Heart left ventricle (tissue), 16 donors: Measurements from ENCODE around the gene RALGAPA2. TPM values are rescaled to one million over a fixed set of nuclear protein-coding genes. Genes with fewer than 3 reads are reported as not detected.
"Not testable (repeated sequence)": the region's sequence is repeated elsewhere in the genome, so short reads cannot be mapped to it uniquely, and the experiment has no call there.

ENCODE experiments used
- ATAC-seq, 4 donors: fragments of 200-7000 bp; cut with Tn5 transposase; one replicate each; pipeline ENCODE4 v1.9.1; 2020 to 2022; ENCODE audit warnings: moderate library complexity in 4 of 4, mild to moderate bottlenecking in 3 of 4, moderate number of reproducible peaks in 1 of 4
- DNase-seq, 5 donors: peaks; one replicate each; pipeline ENCODE4 v3.0.0-alpha.2; 2020
- H3K27ac ChIP-seq, 12 donors: fragments of 200-600 bp; sonication (generic) in 4 of 12; one replicate each; pipeline versions ENCODE4 v1.5.0 to v1.8.0; 2016 to 2022; ENCODE audit warnings: mild to moderate bottlenecking in 2 of 12
- H3K27me3 ChIP-seq, 9 donors: fragments of 200-600 bp; sonication (generic) in 2 of 9; one replicate each; pipeline versions ENCODE4 v1.5.1 to v1.8.0; 2016 to 2022; ENCODE audit warnings: mild to moderate bottlenecking in 3 of 9
- H3K36me3 ChIP-seq, 9 donors: fragments of 200-600 bp; sonication (generic) in 2 of 9; one replicate each; pipeline versions ENCODE4 v1.5.0 to v1.8.0; 2018 to 2022; ENCODE audit warnings: mild to moderate bottlenecking in 2 of 9
- H3K4me1 ChIP-seq, 12 donors: fragments of 200-600 bp; sonication (generic) in 4 of 12; one replicate each; pipeline versions ENCODE4 v1.5.0 to v1.8.0; 2016 to 2022; ENCODE audit warnings: mild to moderate bottlenecking in 3 of 12
- H3K4me3 ChIP-seq, 12 donors: fragments of 200-600 bp; sonication (generic) in 4 of 12; one replicate each; pipeline versions ENCODE4 v1.5.0 to v1.8.0; 2017 to 2022; ENCODE audit warnings: mild to moderate bottlenecking in 9 of 12, moderate library complexity in 4 of 12
- H3K9me3 ChIP-seq, 12 donors: fragments of 200-600 bp; sonication (generic) in 4 of 12; one replicate each; pipeline versions ENCODE4 v1.5.0 to v1.8.0; 2016 to 2022; ENCODE audit warnings: mild to moderate bottlenecking in 1 of 12
- POLR2A ChIP-seq, 2 donors: fragments of 450-650 bp; IDR thresholded peaks; one replicate each; pipeline ENCODE4 v1.6.1; 2017; ENCODE audit warnings: antibody characterized with exemption in 2 of 2, mild to moderate bottlenecking in 2 of 2, moderate library complexity in 2 of 2
- WGBS, 4 donors: extraction: QIAGEN DNeasy Blood & Tissue Kit in 2 of 4; methylation state at CpG; one replicate each; pipeline versions ENCODE4 v1.1.5 to v1.1.7; 2013 to 2018; 5-methylcytosine and 5-hydroxymethylcytosine counted together
- intact Hi-C, 10 donors: fragments of 100-400 bp; cut with DNase I; formaldehyde crosslinking; loops; one replicate each; pipeline versions ENCODE4 v1.11.1 to v1.14.2; 2022
- polyA plus RNA-seq, 2 donors: library from polyadenylated mRNA; stranded (reverse); fragments of 200-250 nt; gene quantifications; one replicate each; pipeline ENCODE4 v1.2.3, GENCODE V29; 2013
- total RNA-seq, 9 donors: library from RNA; depleted of rRNA in 2 of 9; stranded (reverse); fragments of >200 nt in 2 of 9; fragmentation: NEBNext Ultra II Directional in 3 of 9; extraction: Animal tissue kit (Norgen Biotek cat#: 25700) in 3 of 9; gene quantifications; one replicate each; pipeline versions ENCODE4 v1.1.0 to v1.2.4, GENCODE V29; 2016 to 2023
- TF ChIP-seq, protein P1 (sequence below), 12 donors: fragments of 200-600 bp; sonication (generic) in 4 of 12; IDR thresholded peaks; one replicate each; pipeline versions ENCODE4 v1.5.0 to v1.8.0; 2018 to 2022; ENCODE audit warnings: antibody characterized with exemption in 12 of 12, mild to moderate bottlenecking in 5 of 12
- donor health status: ischemic (EF 13 %, LVEDD 7.1; RV severe dilation, severe dysfunction).
- donor health status: healthy with polysubstance abuse.
- donor health status: DM: no; HTN: yes; CAD: no.
- donor health status: DM: no; HTN: no; CAD: no.
- donor health status: ischemic (EF 25% LVEDD 6.9; RV normal size, moderate dysfunction).
- donor health status: ischemic (EF 25% LVEDD 5.7; RV mildly dilated, moderate dysfunction).
- donor health status: healthy.
- donor health status: DM: yes; HTN: yes; CAD: no.
- donor health status: ischemic (EF 35%, LVEDD 5.7; RV mildly dilated, moderate dysfunction).
- donor health status: nonischemic (EF 11% LVEDD 7.7; RV severe dilation, severe dysfunction).
- donor health status: DM: yes; HTN: yes; CAD: no.
- donor health status: PGD.
- donor health status: ischemic (EF 29% LVEDD 5.4; RV normal size, mild dysfunction).
- donor health status: nonischemic (EF 23%, LVEDD 6.1; RV moderate dilation, normal function).

The RALGAPA2 gene
- total and polyA plus RNA-seq, 11 donors = 5.6 to 33.8 (median 21.4) TPM

DNA sequence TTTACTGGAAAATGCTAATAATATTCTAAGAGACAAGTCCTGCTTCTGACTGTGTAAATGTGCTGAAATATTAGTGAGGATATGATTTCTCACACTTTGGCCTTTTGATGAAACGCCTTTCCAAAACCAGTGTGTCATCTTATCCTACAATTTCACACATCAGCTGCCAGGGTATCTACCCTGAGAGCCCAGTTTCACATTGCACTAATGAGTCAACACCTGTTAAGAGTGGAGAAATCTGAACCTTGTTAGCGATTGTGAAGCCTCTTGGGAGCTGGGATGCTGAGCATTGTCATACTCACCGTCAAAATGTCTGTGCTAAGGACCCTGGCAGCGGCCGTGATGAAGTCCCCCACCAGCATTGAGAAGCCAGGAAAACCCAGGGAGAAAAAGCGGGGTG lies 166.0 kb downstream of the RALGAPA2 start:
- Histone ChIP-seq H3K4me1 (no peaks in the 10 kb centered on the region), H3K9me3 (no peaks in the 10 kb centered on the region), H3K27me3 (no peaks in the 10 kb centered on the region), H3K36me3 (peaks cover 0 to 41% (median 23%) of the 10 kb centered on the region in 9 donors), H3K4me3 (no peak overlapping the region), H3K27ac (no peak overlapping the region)
- intact Hi-C loops = no loop called here
- 77 to 78% (median 77%) methylated on average over 6 of the region's 6 CpGs for WGBS, 4 donors
- TF ChIP-seq, protein P1, sequence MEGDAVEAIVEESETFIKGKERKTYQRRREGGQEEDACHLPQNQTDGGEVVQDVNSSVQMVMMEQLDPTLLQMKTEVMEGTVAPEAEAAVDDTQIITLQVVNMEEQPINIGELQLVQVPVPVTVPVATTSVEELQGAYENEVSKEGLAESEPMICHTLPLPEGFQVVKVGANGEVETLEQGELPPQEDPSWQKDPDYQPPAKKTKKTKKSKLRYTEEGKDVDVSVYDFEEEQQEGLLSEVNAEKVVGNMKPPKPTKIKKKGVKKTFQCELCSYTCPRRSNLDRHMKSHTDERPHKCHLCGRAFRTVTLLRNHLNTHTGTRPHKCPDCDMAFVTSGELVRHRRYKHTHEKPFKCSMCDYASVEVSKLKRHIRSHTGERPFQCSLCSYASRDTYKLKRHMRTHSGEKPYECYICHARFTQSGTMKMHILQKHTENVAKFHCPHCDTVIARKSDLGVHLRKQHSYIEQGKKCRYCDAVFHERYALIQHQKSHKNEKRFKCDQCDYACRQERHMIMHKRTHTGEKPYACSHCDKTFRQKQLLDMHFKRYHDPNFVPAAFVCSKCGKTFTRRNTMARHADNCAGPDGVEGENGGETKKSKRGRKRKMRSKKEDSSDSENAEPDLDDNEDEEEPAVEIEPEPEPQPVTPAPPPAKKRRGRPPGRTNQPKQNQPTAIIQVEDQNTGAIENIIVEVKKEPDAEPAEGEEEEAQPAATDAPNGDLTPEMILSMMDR (IDR thresholded peaks at IDR 0.05) = no peak
- TF ChIP-seq POLR2A (IDR thresholded peaks at IDR 0.05) = no peak
- DNase-seq (no peak), ATAC-seq (no peak)

DNA sequence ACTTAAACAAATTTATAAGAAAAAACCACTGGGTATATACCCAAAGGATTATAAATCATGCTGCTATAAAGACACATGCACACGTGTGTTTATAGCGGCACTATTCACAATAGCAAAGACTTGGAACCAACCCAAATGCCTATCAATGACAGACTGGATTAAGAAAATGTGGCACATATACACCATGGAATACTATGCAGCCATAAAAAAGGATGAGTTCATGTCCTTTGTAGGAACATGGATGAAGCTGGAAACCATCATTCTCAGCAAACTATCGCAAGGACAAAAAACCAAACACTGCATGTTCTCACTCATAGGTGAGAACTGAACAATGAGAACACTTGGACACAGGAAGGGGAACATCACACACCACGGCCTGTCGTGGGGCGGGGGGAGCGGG lies 169.1 kb downstream of the RALGAPA2 start:
- WGBS, 4 donors = 96 to 98% (median 97%) methylated on average over 6 to 7 of the region's 7 CpGs

DNA sequence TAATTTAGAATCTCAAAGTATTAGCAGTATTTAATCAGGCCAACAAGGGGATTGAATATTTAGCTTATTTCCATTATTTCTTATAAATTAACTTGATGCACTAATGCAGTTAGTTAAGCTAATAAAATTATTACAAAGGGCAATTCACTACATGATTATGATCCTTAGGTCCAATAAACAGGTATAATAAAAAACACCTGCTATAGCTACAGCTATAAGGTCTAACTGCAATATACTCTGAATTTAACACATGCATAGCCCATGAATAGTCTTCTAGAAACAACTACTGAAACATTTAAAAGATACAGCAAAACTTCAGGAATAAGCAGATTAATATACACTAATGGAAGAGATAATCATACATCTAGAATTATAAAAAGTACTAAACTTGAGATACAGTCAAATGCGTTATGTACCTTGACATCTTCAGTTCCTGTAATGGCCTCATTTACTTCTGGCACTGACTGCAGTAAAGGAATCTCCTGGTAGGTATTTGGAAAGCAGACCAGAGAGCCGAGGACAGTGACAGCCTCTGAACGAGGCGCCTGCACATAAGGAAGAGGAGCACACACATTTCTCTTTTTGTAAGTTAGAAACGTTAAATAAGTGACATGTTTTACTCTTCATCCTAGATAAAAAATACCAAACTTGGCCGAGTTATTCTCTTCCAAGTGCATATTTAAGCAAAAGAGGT lies 176.1 kb downstream of the RALGAPA2 start:
- Histone ChIP-seq H3K36me3 (peaks cover 0 to 35% (median 3%) of the 10 kb centered on the region in 9 donors), H3K4me3 (no peak overlapping the region), H3K27me3 (no peaks in the 10 kb centered on the region), H3K27ac (no peak overlapping the region), H3K4me1 (no peaks in the 10 kb centered on the region), H3K9me3 (no peaks in the 10 kb centered on the region)
- ATAC-seq (no peak), DNase-seq (no peak)
- intact Hi-C loops = no loop called here
- no peak for TF ChIP-seq POLR2A (IDR thresholded peaks at IDR 0.05)
- TF ChIP-seq, protein P1 (IDR thresholded peaks at IDR 0.05) = no peak
- WGBS, 4 donors = 88 to 90% (median 90%) methylated on average over 6 of the region's 6 CpGs

More for the DNA sequence above, 169.1 kb downstream of the RALGAPA2 start:
- ATAC-seq, intact Hi-C loops, H3K4me3 ChIP-seq, H3K27ac ChIP-seq, DNase-seq, H3K9me3 ChIP-seq, H3K27me3 ChIP-seq, H3K4me1 ChIP-seq: not testable (repeated sequence)
- H3K36me3 ChIP-seq = peaks cover 0 to 49% (median 27%) of the 10 kb centered on the region in 9 donors

DNA sequence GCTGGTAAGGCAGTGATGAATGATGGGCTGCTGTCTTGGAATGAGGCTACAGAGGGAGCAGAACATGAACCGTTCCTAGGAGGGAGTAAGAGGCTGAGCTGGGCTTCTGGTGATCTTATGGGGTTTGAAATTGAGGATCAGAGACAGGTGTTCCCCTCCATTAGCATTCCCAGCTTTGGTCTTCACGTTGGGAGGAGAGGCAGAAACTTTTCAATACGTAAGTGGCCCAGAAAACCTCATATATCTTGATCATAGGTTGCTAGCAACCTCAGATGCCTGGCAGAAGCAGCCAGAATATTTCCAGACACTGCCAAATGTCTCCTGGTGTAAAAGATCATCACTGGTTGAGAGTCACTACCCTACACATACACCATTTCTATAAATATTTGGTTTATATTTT lies 177.4 kb downstream of the RALGAPA2 start:
- WGBS, 4 donors = 78 to 91% (median 88%) methylated on average over 3 of the region's 3 CpGs

More for the DNA sequence above, 177.4 kb downstream of the RALGAPA2 start:
- intact Hi-C loops = no loop called here
- no peak for DNase-seq
- H3K9me3 ChIP-seq = no peaks in the 10 kb centered on the region
- no peak overlapping the region for H3K27ac ChIP-seq
- no peak for TF ChIP-seq POLR2A (IDR thresholded peaks at IDR 0.05)
- TF ChIP-seq, protein P1 (IDR thresholded peaks at IDR 0.05) = no peak
- no peak overlapping the region for H3K4me3 ChIP-seq
- no peaks in the 10 kb centered on the region for H3K27me3 ChIP-seq
- ATAC-seq = no peak
- H3K36me3 ChIP-seq = peaks cover 0 to 48% (median 16%) of the 10 kb centered on the region in 9 donors
- peaks cover 0 to 4% (median 0%) of the 10 kb centered on the region in 12 donors for H3K4me1 ChIP-seq
